HCT116 (cell line): Measurements from ENCODE around the gene AMOTL2. TPM values are rescaled to one million over a fixed set of nuclear protein-coding genes. Genes with fewer than 3 reads are reported as not detected.

Experiments
- ATAC-seq: fragments of 200-7000 bp; cut with Tn5 transposase; 2 replicates; pipeline ENCODE4 v1.9.1; 2020; ENCODE audit warnings: mild to moderate bottlenecking, moderate library complexity
- BruUV-seq: library from RNA; stranded (reverse); fragments of 400-500 nt; replicated peaks from 2 replicates; lab custom pipeline; 2021; lab: Mats Ljungman, UMichigan
- CTCF ChIA-PET: fragments of 300-600 bp; sonication (Branson Sonifier 250); formaldehyde crosslinking; loops from one replicate; lab custom pipeline; 2021; ENCODE audit warnings: antibody characterized with exemption; lab: Charles Lee
- POLR2A ChIA-PET: fragments of 300-600, 350-600 bp; sonication (Branson Sonifier 250); formaldehyde crosslinking; loops from one replicate; lab custom pipeline; 2021; ENCODE audit warnings: antibody characterized with exemption; lab: Charles Lee
- RAD21 ChIA-PET, 2 experiments: fragments of 300-600 bp; sonication (Branson Sonifier 250); formaldehyde crosslinking; loops; one replicate each; lab custom pipeline; 2023; ENCODE audit warnings: low total read pairs in 2 of 2; ENCODE audit not compliant: uncharacterized antibody in 2 of 2, unreplicated experiment in 2 of 2, low non-redundant PET in 1 of 2; lab: Charles Lee
- DNase-seq: peaks from one replicate; pipeline ENCODE4 v3.0.0-alpha.2; 2010; ENCODE audit warnings: low read depth, low spot score
- H2AFZ ChIP-seq: fragments of 200-600 bp; shearing (Covaris generic), sonication (generic); 2 replicates; pipeline ENCODE4 v1.6.1; 2017; ENCODE audit warnings: low read depth, mixed run types, mixed read lengths, antibody characterized with exemption, low read length; ENCODE audit not compliant: poor library complexity, severe bottlenecking
- H3K27ac ChIP-seq: 2 replicates; pipeline ENCODE4 v1.5.1; 2012; ENCODE audit warnings: low read depth, low read length
- H3K27me3 ChIP-seq: fragments of 200-600 bp; sonication (generic); 2 replicates; pipeline ENCODE4 v1.6.1; 2016; ENCODE audit warnings: mixed run types, low read length, mixed read lengths; ENCODE audit not compliant: insufficient read depth
- H3K36me3 ChIP-seq, 2 experiments: fragments of 200-500 bp in 1 of 2; fragments of 200-600 bp in 1 of 2; sonication (Bioruptor generic) in 1 of 2; sonication (generic) in 1 of 2; 2 replicates each; pipeline versions ENCODE4 v1.5.1 to v1.6.1; 2014 to 2016; ENCODE audit warnings: low read length in 2 of 2, inconsistent platforms in 1 of 2, mixed read lengths in 1 of 2, mixed run types in 1 of 2; ENCODE audit not compliant: insufficient read depth in 2 of 2, control insufficient read depth in 1 of 2
- H3K4me1 ChIP-seq, 2 experiments: fragments of 200-600 bp in 1 of 2; sonication (generic) in 1 of 2; 2 replicates each; pipeline versions ENCODE4 v1.5.1 to v1.6.1; 2012 to 2017; ENCODE audit warnings: low read length in 2 of 2, inconsistent platforms in 1 of 2, mild to moderate bottlenecking in 1 of 2, mixed read lengths in 1 of 2, mixed run types in 1 of 2, moderate library complexity in 1 of 2; ENCODE audit not compliant: insufficient read depth in 2 of 2, control insufficient read depth in 1 of 2
- H3K4me2 ChIP-seq: fragments of 200-600 bp; sonication (generic); 2 replicates; pipeline ENCODE4 v1.6.1; 2017; ENCODE audit warnings: mixed run types, low read length, mixed read lengths
- H3K4me3 ChIP-seq, 2 experiments: fragments of 200-600 bp in 1 of 2; sonication (generic) in 1 of 2; replicated peaks in 1 of 2; 2 replicates each; pipeline ENCODE4 v1.5.1; 2011 to 2016; ENCODE audit warnings: low read length in 2 of 2, control low read depth in 1 of 2, low read depth in 1 of 2, mild to moderate bottlenecking in 1 of 2, mixed read lengths in 1 of 2, mixed run types in 1 of 2
- H3K79me2 ChIP-seq: fragments of 200-600 bp; sonication (generic); 2 replicates; pipeline ENCODE4 v1.6.1; 2017; ENCODE audit warnings: mild to moderate bottlenecking, mixed run types, low read length, moderate library complexity, mixed read lengths; ENCODE audit not compliant: insufficient read depth
- H3K9ac ChIP-seq: fragments of 200-600 bp; sonication (generic); 2 replicates; pipeline ENCODE4 v1.6.1; 2016; ENCODE audit warnings: low read length, mixed read lengths
- H3K9me2 ChIP-seq: fragments of 200-600 bp; sonication (generic), shearing (Covaris generic); 2 replicates; pipeline ENCODE4 v1.6.1; 2017; ENCODE audit warnings: mixed run types, mild to moderate bottlenecking, moderate library complexity; ENCODE audit not compliant: insufficient read depth
- H3K9me3 ChIP-seq, 2 experiments: fragments of 200-500 bp in 1 of 2; fragments of 200-600 bp in 1 of 2; sonication (Bioruptor generic) in 1 of 2; sonication (generic) in 1 of 2; 2 replicates each; pipeline ENCODE4 v1.6.1; 2014 to 2017; ENCODE audit warnings: low read length in 2 of 2, mixed read lengths in 2 of 2, inconsistent platforms in 1 of 2, low read depth in 1 of 2, mild to moderate bottlenecking in 1 of 2, mixed run types in 1 of 2, moderate library complexity in 1 of 2; ENCODE audit not compliant: control insufficient read depth in 1 of 2, insufficient read depth in 1 of 2
- H4K20me1 ChIP-seq: fragments of 200-600 bp; sonication (generic), shearing (Covaris generic); 2 replicates; pipeline ENCODE4 v1.6.1; 2017; ENCODE audit warnings: mixed run types, mild to moderate bottlenecking, moderate library complexity; ENCODE audit not compliant: insufficient read depth
- EGR1 ChIP-seq: IDR thresholded peaks from 2 replicates; pipeline ENCODE4 v1.6.1; 2012; ENCODE audit warnings: low read depth
- JUND ChIP-seq: IDR thresholded peaks from 2 replicates; pipeline ENCODE4 v1.6.1; 2012
- POLR2AphosphoS5 ChIP-seq: IDR thresholded peaks from 2 replicates; pipeline ENCODE4 v1.6.1; 2011; ENCODE audit warnings: mild to moderate bottlenecking, low read depth, low read length, moderate library complexity
- RAD21 ChIP-seq: IDR thresholded peaks from 2 replicates; pipeline ENCODE4 v1.6.1; 2012; ENCODE audit warnings: low read depth, mild to moderate bottlenecking
- SIN3A ChIP-seq: IDR thresholded peaks from 2 replicates; pipeline ENCODE4 v1.6.1; 2012; ENCODE audit warnings: low read depth
- ZNF274 ChIP-seq: fragments of 200-500 bp; sonication (Bioruptor generic); IDR thresholded peaks from 2 replicates; pipeline ENCODE4 v1.6.1; 2014; ENCODE audit warnings: mild to moderate bottlenecking, low read depth, low read length, inconsistent platforms
- intact Hi-C: fragments of 100-400 bp; cut with micrococcal nuclease; formaldehyde crosslinking; loops from 2 replicates; pipeline ENCODE4 v1.10.0; 2022
- total RNA-seq: library from RNA; stranded (reverse); gene quantifications from one replicate; pipeline ENCODE4 v1.2.1, GENCODE V29; 2021; ENCODE audit not compliant: unreplicated experiment
- TF ChIP-seq, protein P1 (sequence below): IDR thresholded peaks from 2 replicates; pipeline ENCODE4 v1.6.1; 2012
- TF ChIP-seq, protein P2 (sequence below): IDR thresholded peaks from 2 replicates; pipeline ENCODE4 v1.6.1; 2011; ENCODE audit warnings: mild to moderate bottlenecking, low read length, moderate library complexity; ENCODE audit not compliant: insufficient replicate concordance; ENCODE audit errors: extremely low read depth
- TF ChIP-seq, protein P3 (sequence below), 3 experiments: fragments of 200-600 bp in 1 of 3; sonication (generic) in 1 of 3; IDR thresholded peaks in 2 of 3; conservative IDR thresholded peaks in 1 of 3; 2 replicates each; pipeline ENCODE4 v1.5.1; 2012 to 2017; ENCODE audit warnings: low read depth in 2 of 3, low read length in 2 of 3, antibody characterized with exemption in 1 of 3, borderline replicate concordance in 1 of 3, control low read depth in 1 of 3, mild to moderate bottlenecking in 1 of 3, mixed read lengths in 1 of 3, mixed run types in 1 of 3, moderate library complexity in 1 of 3; ENCODE audit not compliant: insufficient read depth in 1 of 3

Gene AMOTL2
- total RNA-seq, 1 experiment from 2014 or later: 54.0 TPM

DNA sequence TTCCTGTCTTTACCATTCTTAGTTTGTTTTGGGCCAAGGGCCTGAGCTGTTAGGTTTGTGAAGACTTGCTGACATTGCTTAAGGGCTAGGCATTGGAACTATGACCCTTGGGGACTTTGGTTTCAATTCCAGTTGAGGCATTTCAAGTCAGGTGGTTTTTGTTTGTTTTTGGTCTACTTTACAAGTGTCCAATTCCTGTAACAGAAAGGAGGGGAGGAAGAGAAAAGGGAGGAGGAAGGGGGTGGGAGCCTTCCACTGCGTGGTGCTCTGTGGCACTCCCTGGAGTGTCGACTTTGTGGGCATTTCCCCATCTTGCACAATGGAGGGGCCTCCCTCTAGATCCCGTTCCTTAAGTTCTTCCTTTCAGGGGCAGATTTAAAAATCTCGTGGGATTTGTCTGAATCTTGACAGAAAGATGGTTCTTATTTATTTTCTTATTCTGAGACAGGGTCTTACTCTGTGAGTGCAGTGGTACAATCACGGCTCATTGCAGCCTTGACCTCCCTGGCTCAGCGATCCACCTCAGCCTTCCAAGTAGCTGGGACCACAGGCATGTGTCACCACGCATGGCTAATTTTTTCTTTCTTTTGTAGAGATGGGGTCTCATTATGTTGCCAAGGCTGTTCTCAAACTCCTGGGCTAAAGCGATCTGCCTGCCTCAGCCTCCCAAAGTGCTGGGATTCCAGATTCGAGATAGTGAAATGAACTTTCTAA is 64.1 kb downstream of the AMOTL2 start:
- Histone ChIP-seq H3K36me3 (no peaks in the 10 kb centered on the region), H3K9me2 (no peaks in the 10 kb centered on the region), H3K27ac (no peak overlapping the region), H4K20me1 (no peaks in the 10 kb centered on the region), H3K9me3 (no peaks in the 10 kb centered on the region), H3K9ac (no peak overlapping the region), H2AFZ (no peak overlapping the region), H3K27me3 (no peaks in the 10 kb centered on the region), H3K4me1 (peaks cover 42 to 56% of the 10 kb centered on the region in 2 experiments), H3K79me2 (no peaks in the 10 kb centered on the region), H3K4me3 (no peak overlapping the region), H3K4me2 (no peak overlapping the region)
- TF ChIP-seq POLR2AphosphoS5 (no peak), RAD21 (no peak), EGR1 (no peak), ZNF274 (no peak), SIN3A (no peak), JUND (no peak)
- TF ChIP-seq, protein P1, sequence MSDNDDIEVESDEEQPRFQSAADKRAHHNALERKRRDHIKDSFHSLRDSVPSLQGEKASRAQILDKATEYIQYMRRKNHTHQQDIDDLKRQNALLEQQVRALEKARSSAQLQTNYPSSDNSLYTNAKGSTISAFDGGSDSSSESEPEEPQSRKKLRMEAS: no peak
- TF ChIP-seq, protein P2, sequence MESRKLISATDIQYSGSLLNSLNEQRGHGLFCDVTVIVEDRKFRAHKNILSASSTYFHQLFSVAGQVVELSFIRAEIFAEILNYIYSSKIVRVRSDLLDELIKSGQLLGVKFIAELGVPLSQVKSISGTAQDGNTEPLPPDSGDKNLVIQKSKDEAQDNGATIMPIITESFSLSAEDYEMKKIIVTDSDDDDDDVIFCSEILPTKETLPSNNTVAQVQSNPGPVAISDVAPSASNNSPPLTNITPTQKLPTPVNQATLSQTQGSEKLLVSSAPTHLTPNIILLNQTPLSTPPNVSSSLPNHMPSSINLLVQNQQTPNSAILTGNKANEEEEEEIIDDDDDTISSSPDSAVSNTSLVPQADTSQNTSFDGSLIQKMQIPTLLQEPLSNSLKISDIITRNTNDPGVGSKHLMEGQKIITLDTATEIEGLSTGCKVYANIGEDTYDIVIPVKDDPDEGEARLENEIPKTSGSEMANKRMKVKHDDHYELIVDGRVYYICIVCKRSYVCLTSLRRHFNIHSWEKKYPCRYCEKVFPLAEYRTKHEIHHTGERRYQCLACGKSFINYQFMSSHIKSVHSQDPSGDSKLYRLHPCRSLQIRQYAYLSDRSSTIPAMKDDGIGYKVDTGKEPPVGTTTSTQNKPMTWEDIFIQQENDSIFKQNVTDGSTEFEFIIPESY: no peak
- TF ChIP-seq, protein P3, sequence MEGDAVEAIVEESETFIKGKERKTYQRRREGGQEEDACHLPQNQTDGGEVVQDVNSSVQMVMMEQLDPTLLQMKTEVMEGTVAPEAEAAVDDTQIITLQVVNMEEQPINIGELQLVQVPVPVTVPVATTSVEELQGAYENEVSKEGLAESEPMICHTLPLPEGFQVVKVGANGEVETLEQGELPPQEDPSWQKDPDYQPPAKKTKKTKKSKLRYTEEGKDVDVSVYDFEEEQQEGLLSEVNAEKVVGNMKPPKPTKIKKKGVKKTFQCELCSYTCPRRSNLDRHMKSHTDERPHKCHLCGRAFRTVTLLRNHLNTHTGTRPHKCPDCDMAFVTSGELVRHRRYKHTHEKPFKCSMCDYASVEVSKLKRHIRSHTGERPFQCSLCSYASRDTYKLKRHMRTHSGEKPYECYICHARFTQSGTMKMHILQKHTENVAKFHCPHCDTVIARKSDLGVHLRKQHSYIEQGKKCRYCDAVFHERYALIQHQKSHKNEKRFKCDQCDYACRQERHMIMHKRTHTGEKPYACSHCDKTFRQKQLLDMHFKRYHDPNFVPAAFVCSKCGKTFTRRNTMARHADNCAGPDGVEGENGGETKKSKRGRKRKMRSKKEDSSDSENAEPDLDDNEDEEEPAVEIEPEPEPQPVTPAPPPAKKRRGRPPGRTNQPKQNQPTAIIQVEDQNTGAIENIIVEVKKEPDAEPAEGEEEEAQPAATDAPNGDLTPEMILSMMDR (IDR thresholded peaks at IDR 0.05 in 2 of 3, conservative IDR thresholded peaks at IDR 0.05 in 1 of 3; ENCODE audit: borderline replicate concordance in 1 of 3, insufficient read depth in 1 of 3, low read depth in 2 of 3, low read length in 2 of 3): no peak
- ChIA-PET POLR2A (no interaction called here), CTCF (interaction anchor here (3.8 kb wide), 1 partner anchor 165 kb away, joined by 71 read pairs; no protein-coding TSS in a partner anchor), RAD21 (no interaction called here)
- intact Hi-C loops: no loop called here
- no TSS peak for BruUV-seq
- ATAC-seq (no peak), DNase-seq (no peak)
